ENCODE data around the gene SDC4.

GRCh38 chr20:45290677-45291355 lies 57.4 kb downstream of the SDC4 start:
- no peak for TF ChIP-seq EZH2 (IDR thresholded peaks at IDR 0.05; ENCODE audit: insufficient read depth, poor library complexity, severe bottlenecking)
- TF ChIP-seq EZH2phosphoT487 (IDR thresholded peaks at IDR 0.05; ENCODE audit: insufficient read depth, low read depth), result no peak
